Chondrocyte (in vitro differentiated cells): ENCODE data around the gene SPATA33. TPM values are rescaled to one million over a fixed set of nuclear protein-coding genes. Genes with fewer than 3 reads are reported as not detected.

Source experiments
- DNase-seq: peaks from one replicate; pipeline ENCODE4 v3.0.0; 2021; ENCODE audit warnings: mixed read lengths, low spot score
- H3K27ac Mint-ChIP-seq: one replicate; pipeline ENCODE4 v1.8.0; 2021; ENCODE audit warnings: mild to moderate bottlenecking, moderate library complexity, mixed read lengths; ENCODE audit not compliant: unreplicated experiment
- H3K27me3 Mint-ChIP-seq: 2 replicates; pipeline ENCODE4 v1.8.0; 2021; ENCODE audit warnings: low read depth, mixed read lengths
- H3K36me3 Mint-ChIP-seq: 2 replicates; pipeline ENCODE4 v1.8.0; 2021; ENCODE audit warnings: low read depth, mixed read lengths
- H3K4me1 Mint-ChIP-seq: 2 replicates; pipeline ENCODE4 v1.8.0; 2021; ENCODE audit warnings: low read depth, mild to moderate bottlenecking, mixed read lengths
- H3K4me3 Mint-ChIP-seq: one replicate; pipeline ENCODE4 v1.8.0; 2021; ENCODE audit warnings: mild to moderate bottlenecking, moderate library complexity, mixed read lengths; ENCODE audit not compliant: unreplicated experiment
- H3K9me3 Mint-ChIP-seq: 2 replicates; pipeline ENCODE4 v1.8.0; 2021; ENCODE audit warnings: low read depth, mixed read lengths
- total RNA-seq: library from RNA; stranded (reverse); gene quantifications from 3 replicates; pipeline ENCODE4 v1.2.1, GENCODE V29; 2021
- TF ChIP-seq, protein P1 (sequence below): fragments of 200-600 bp; sonication (generic); IDR thresholded peaks from 2 replicates; pipeline ENCODE4 v1.5.0; 2021; ENCODE audit warnings: antibody characterized with exemption, mild to moderate bottlenecking, moderate library complexity

Gene SPATA33
- total RNA-seq, 1 donor from 2014 or later = 8.8 TPM

DNA sequence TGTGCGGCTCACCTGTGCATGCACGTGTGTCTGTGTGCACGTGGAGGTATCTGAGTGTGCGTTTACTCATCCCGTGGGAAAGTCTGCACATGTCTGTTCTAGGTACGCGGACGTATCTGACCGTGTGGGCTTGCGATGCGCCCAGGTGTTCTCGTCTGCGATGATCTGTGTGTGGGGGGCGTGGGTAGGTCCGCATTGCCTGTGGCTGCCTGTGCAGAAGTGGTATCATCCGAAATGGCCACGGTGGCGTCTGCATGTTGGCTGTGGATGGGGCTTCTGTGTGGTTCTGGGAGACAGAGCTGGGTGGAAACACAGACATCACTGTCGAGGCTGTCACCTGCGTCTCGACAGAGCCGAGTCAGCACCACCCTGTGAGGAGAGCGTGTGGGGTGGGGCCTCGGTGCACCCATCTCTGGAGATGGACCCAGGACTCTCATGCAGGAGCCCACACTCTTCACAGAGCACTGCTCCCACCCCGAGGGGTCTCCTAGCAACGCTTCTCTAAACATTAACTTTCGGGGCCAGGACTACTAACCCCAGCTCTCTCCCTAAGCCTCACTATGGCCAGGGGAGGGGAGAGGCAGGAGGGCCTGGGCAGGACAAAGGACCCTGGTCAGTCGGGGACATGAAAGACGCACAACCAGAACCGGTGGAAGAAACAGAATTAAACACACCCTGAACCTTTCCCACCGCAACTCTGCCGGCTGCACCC lies 35.8 kb upstream of the SPATA33 start:
- no peaks in the 10 kb centered on the region for H3K36me3 Mint-ChIP-seq
- no peak for DNase-seq
- H3K27ac Mint-ChIP-seq = no peak overlapping the region
- TF ChIP-seq, protein P1, sequence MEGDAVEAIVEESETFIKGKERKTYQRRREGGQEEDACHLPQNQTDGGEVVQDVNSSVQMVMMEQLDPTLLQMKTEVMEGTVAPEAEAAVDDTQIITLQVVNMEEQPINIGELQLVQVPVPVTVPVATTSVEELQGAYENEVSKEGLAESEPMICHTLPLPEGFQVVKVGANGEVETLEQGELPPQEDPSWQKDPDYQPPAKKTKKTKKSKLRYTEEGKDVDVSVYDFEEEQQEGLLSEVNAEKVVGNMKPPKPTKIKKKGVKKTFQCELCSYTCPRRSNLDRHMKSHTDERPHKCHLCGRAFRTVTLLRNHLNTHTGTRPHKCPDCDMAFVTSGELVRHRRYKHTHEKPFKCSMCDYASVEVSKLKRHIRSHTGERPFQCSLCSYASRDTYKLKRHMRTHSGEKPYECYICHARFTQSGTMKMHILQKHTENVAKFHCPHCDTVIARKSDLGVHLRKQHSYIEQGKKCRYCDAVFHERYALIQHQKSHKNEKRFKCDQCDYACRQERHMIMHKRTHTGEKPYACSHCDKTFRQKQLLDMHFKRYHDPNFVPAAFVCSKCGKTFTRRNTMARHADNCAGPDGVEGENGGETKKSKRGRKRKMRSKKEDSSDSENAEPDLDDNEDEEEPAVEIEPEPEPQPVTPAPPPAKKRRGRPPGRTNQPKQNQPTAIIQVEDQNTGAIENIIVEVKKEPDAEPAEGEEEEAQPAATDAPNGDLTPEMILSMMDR = no peak
- peaks cover 7% of the 10 kb centered on the region for H3K4me1 Mint-ChIP-seq
- H3K4me3 Mint-ChIP-seq = no peak overlapping the region
- H3K27me3 Mint-ChIP-seq = peaks cover 16% of the 10 kb centered on the region
- H3K9me3 Mint-ChIP-seq = no peaks in the 10 kb centered on the region

DNA sequence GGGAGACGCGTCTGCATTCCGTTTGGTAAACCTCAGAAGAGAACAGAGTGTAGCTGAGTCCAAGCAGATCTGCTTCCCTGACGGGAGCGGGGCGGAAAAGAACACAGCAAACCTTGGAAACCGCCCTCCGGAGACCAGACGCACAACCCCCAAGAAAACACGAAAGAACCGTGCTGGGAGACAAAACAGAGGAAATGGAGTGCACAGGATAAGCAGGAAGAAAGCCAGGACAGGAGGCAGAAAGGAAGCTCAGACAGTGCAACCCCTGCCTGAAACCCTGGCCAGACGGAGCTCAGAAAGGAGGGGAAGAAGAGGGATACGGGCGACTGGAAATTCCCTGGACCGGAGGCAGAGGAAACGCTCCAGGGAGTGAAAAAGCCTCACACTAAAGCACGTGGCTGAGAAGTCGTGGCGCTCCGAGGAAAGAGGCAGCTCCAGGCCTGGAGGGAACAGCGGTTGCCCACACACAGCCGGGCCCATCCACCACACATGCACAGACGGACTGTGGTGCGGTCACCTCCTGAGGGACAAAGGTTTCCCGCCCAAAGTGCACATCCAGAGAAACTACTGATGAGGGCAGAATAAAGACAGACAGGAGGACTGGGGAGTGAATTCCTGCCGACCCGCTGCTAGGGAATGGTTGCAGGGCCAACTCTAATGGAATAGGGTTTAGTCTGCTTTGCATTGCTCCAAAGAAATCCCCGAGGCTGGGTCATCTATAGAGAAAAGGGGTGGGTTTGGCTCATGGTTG lies 34.0 kb upstream of the SPATA33 start:
- TF ChIP-seq, protein P1 = no peak
- Mint-ChIP-seq H3K27ac (no peak overlapping the region), H3K36me3 (no peaks in the 10 kb centered on the region), H3K27me3 (peaks cover 16% of the 10 kb centered on the region), H3K9me3 (no peaks in the 10 kb centered on the region), H3K4me3 (no peak overlapping the region), H3K4me1 (peaks cover 7% of the 10 kb centered on the region)
- no peak for DNase-seq

DNA sequence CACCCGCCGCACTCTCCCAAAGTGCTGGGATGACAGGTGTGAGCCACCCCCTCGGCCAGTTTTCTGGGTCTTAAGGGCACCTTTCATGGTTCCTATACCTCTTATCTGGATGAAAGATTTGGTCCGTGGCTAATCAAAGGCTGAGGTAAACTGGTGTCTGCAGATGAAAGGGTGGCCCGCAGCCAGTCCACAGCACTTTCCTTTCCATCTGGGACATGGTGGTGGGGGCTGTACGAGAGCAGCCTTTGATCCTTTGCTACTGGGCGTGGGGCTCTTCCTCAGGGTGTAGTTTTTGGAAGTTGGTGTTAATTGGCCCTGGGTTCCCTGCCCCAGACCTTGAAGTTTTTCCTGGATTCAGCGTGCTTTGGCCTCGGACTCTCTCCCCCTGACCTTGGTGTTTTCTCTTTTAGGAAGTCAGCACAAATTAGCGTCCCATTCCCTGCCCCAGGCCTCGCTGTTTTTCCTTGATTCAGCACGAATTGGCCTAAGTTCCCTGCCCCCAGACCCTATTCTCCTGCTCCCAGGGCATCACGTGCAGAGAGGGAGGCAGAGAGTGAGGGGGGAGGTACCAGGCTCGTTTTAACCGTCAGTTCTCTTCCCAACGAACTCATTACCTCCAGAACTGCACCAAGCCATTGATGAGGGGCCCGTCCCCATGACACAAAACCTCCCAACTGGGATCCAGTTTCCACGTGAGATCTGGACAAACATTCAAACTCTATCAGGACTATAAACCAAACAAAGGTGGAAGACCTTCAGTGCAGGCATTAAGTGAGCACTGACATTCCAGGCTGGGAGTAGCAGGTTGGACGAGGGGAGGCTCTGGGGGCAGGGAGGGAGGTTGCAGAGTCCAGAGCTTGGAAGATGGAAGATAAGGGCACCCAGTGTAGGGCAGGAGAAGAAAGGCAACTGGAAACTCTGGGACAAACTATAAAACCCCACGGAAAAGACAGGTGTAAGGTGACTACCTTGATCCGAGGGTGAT lies 32.6 kb upstream of the SPATA33 start:
- Mint-ChIP-seq H3K27me3 (peaks cover 16% of the 10 kb centered on the region), H3K27ac (no peak overlapping the region), H3K4me3 (no peak overlapping the region), H3K4me1 (peaks cover 7% of the 10 kb centered on the region), H3K36me3 (no peaks in the 10 kb centered on the region), H3K9me3 (no peaks in the 10 kb centered on the region)
- no peak for DNase-seq
- TF ChIP-seq, protein P1 = no peak

DNA sequence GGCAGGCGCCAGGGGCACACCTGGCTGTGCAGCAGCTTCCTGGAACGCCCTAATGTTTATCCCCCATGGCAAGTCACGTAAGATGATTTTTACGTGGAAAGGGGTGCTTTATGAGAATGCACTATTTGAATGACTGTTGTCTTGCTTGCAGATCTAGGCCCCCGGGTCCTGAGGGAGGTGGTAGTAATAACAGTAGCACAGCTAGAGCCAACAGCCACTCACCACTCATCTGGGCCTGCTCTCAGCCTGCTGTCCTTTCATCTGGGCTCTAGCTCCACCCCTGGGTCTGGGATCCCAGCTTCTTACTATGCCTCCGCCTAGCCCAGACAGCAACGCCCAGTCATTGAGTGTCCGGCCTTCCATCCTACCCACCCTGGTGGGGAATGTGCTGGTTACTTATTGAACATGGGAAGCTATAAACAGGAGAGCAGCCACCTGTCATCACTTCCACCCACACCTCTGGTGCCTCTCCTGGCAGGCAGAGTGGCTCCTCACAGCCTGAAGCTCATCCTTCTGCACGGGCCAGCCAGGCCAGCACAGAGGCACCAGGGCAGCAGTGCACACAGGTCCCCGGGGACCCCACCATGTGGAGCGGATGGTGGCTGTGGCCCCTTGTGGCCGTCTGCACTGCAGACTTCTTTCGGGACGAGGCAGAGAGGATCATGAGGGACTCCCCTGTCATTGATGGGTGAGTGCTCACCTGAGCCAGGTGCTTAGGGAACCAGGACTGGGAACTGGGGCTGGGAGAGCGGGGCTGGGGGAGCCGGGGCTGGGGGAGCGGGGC lies 27.6 kb upstream of the SPATA33 start:
- no peak overlapping the region for H3K4me3 Mint-ChIP-seq
- H3K27ac Mint-ChIP-seq = no peak overlapping the region
- H3K9me3 Mint-ChIP-seq = no peaks in the 10 kb centered on the region
- peaks cover 9% of the 10 kb centered on the region for H3K27me3 Mint-ChIP-seq
- no peaks in the 10 kb centered on the region for H3K36me3 Mint-ChIP-seq
- H3K4me1 Mint-ChIP-seq = no peaks in the 10 kb centered on the region
- DNase-seq = no peak
- TF ChIP-seq, protein P1 = no peak
